KBM-7 (cell line): Measurements from ENCODE around the gene CLIC3.

Experiments
- DNase-seq: peaks from one replicate; pipeline ENCODE4 v3.0.0-alpha.2; 2015
- in situ Hi-C: fragments of 300-500 bp; cut with MboI; formaldehyde crosslinking; loops from 2 replicates; pipeline ENCODE4 v1.14.3; 2020; ENCODE audit warnings: low sequenced_read_pairs, low pct_unique_long_range_greater_than_20kb, mixed read lengths

Gene CLIC3

DNA sequence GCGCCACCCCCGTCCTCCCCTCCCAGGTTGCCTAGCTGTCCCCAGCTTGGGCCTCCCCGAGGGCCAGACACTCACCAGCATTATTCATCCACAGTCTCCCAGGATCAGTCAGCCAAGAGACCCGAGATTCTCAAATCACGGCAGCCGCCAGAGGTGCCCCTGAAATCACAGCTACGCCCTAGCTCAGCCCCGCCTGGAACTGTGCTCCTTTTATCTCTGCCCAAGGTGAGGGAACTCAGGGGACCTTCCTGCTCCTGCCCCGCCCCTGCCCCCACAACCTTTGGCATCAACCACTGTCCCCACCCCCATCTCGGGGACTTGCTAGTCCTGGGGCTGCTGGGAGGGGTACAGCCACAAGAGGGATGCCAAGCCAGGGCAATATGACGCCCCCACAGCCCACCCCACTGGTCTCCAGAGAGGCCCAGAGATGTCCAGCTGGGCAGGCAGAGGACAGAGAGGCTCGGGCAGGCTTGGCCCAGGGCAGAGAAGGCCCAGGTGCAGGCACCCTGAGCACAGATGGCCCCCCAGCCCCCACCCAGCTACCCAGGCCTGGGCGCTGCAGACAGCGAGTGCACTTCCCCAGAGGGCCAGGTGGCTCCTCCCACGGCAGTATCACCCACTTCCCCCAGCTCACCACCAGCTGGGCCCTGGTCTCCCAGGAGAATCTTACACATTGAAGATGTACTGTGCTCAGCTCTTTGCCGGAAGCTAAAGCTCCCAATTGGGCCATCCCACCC is 35.7 kb upstream of the CLIC3 start, which contains the start of gene FUT7:
Gene FUT7 (minus strand): TSS at position 185 of the 737 bp plus-strand sequence. CDS start 97 bp downstream, at position 88.
- peak; percentile 60 for DNase-seq
- in situ Hi-C loops: no loop called here

DNA sequence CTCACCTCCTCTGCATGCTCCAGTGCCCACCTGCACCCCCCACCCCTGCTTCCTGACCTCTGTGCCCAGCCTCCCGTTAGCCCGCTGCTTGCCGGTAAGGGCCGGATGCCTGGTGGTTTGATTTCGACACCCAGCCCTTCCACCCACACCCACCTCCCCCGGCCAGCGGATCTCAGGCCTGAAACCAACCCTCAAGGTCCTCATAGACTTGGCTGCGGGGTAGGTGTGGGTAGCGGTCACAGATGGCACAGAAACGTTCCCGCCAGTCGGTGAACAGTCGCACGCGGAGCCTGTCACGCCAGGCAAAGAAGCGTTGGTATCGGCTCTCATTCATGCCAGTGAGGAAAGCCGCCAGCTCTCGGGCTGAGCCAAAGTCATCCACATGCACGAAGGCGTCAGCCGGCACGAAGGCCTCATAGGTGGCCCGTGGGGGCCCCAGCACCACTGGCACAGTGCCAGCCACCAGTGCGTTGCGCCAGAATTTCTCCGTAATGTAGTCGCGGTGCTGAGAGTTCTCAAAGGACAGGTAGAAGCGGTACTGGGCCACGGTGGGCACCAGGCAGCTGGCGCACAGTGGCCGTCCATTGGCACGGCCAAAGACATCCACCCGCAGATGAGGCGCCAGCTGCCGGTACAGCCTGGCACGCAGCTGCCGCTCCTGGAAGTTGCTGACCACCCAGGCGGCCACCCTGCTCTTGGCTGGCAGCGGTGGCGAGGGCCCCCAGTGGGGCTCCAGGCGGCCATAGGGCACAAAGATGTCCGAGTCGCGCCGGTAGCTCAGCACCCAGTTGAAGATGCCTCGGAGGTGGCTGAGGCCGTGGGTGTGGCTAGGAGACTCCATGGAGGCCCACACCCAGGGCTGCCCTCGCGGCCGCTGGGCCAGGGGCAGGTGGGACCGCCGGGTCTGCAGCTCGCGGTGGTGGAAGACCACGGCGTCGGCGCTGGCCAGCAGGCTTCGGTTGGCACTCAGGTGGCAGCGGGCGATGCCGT is 34.5 kb upstream of the CLIC3 start:
- DNase-seq: peak; percentile 96
- in situ Hi-C loops: no loop called here

DNA sequence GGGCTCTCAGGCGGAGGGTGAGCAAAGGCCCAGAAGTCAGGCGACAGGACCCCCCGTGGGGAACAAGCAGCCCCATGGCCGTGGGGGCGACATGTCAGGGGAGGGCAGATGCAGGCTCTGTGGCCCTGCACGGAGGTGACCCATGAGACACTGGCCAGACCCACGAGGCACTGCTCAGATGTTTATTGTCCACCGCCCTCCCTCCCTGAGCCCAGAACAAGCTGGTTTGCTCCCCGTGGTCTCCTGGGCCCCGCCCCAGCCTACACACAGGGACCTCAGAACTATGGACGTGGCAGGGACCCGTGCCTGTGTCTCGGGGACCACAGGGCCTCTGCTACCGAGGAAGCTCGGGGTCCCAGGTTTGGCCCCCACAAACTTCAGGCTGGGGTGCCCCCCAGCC is 33.6 kb upstream of the CLIC3 start:
- in situ Hi-C loops: no loop called here

GRCh38 chr9:137029058-137029936 is 32.9 kb upstream of the CLIC3 start:
- DNase-seq: peak; percentile 88
- in situ Hi-C loops: no loop called here

More for the DNA sequence above, 33.6 kb upstream of the CLIC3 start:
- DNase-seq: no peak

DNA sequence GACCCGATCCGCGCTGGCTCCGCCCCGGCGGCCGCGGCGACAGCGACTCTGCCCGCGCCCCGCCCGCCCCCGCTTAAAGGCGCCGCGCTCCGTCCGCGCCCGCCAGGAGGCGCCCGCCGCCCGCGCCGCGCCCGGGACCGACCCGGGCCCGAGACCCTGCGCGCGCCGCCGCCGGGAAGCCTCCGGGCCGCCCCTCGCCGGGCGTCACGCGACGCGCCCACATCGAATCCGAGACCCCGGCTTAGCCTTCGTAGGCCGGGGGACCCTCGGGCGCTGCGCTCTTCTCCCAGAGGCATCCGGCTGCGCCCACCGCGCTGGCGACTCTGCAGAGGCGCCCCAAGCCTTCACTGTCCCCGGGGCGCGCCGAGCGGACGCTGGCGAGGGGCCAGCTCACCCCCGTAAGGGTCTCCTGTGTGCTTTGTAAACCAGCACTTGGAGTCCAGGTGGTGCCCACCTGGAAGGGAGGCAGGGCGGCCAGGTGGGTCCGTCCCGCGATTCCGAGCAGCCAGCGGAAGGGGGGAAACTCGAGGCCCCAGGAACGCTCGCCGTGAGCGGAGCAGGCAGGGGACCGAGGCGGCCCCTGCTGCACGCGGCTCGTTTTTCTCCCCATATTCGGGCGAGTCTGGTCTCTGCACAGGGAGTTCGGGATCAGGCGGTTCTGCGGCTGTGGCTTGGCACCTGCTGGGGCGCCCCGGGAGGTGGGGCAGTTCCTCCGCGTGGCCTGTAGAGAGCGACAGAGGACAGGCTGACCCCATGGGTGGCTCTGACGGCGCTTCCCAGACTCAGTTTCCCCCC is 32.1 kb upstream of the CLIC3 start:
- in situ Hi-C loops: no loop called here
- peak; percentile 77 for DNase-seq

GRCh38 chr9:137027369-137028262 is 31.2 kb upstream of the CLIC3 start, which contains the start of gene ABCA2:
Gene ABCA2, minus strand, starts transcription at chr9:137028237. Its CDS starts 97 bp downstream, at chr9:137028140.
- DNase-seq: no peak
- in situ Hi-C loops: no loop called here

GRCh38 chr9:137026828-137027227 is 30.5 kb upstream of the CLIC3 start:
- DNase-seq: no peak
- in situ Hi-C loops: no loop called here

- no peak for DNase-seq
- in situ Hi-C loops: no loop called here
Measured at GRCh38 chr9:137026384-137026783, 30.0 kb upstream of the CLIC3 start.

DNA sequence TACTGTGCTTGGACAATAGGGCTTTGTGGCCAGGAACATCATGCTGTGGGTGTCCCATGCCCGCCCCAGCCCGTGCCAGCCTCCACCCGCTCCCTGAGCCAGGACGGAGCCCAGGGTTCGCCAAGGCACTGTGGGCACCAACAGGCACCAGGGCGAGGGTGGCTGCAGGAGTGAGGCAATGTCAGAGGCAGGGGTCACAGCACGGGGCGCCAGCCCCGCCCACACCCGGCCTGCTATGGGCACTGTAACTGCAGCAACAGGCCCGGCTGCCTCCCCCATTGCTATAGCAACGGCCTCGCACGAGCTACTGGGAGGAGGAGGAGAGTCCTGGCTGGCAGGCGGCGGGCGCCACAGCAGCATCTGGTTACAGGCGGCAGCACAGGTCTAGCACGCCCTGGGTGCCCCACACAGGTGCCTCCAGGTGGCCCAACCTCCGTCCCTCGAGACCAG is 29.2 kb upstream of the CLIC3 start:
- DNase-seq: no peak
- in situ Hi-C loops: no loop called here

DNA sequence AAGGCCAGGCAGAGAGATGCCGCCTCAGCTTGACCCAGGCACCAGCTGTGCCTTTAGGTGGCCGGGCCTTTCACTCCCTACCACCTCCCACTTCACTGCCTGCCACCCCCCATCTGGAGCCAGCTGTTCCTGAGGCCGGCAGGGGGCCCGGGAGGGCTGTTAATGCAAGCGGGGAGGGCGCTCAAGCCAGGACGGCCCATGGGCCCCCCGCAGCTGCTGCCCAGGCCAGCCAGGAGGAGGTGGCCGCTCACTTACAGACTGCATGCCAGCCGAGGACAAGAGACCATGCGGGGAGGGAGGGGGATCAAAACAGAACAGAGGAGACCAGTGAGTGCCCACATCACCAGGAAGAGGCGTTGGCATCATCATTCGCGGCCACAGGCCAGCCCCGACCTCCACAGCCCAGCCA is 27.2 kb upstream of the CLIC3 start:
- in situ Hi-C loops: no loop called here
- no peak for DNase-seq

- in situ Hi-C loops: no loop called here
- no peak for DNase-seq
Measured at GRCh38 chr9:137023157-137023556, 26.8 kb upstream of the CLIC3 start.

GRCh38 chr9:137022662-137023008 is 26.3 kb upstream of the CLIC3 start:
- in situ Hi-C loops: no loop called here
- no peak for DNase-seq

GRCh38 chr9:137021979-137022661 is 25.8 kb upstream of the CLIC3 start:
- peak; percentile 63 for DNase-seq
- in situ Hi-C loops: no loop called here

GRCh38 chr9:137021568-137021978 is 25.2 kb upstream of the CLIC3 start:
- DNase-seq: no peak
- in situ Hi-C loops: no loop called here

DNA sequence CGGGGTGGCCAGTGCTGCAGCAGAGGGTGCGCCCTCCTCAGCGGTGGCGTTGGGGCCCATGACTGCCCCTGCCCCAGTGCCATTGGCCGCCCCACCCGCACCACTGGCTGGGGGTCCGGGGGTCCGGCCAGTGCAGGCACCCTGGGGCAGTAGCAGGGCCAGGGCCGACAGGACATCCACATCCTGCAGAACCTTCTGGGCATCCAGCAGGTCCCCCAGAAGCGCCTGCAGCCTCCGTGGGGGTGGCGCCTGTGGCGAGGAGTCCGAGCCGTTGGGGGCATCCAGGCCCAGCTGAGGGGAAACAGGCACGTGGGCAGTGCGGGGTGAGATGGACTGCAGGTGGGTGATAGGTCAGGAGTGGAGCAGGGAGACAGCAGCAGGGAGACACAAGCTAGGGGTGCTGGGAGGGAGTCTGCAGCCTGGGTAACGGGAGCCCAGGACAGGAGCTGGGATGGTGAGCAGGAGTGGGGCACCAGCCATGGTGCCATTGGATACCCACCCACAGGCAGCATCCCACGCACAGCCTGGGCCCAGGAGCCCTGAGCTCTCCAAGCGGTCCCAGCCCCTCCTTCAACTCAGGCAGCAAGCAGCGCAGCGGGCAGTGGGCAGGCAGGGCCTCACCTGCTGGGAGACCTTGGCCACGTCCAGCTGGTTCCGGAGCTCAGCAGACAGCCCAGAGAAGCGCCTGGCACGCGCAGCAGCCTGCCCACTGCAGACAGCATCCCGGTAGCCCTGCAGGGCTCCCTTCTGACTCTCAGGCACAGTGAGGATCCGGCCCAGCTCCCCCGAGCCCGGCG is 24.6 kb upstream of the CLIC3 start:
- DNase-seq: no peak
- in situ Hi-C loops: no loop called here
